Esophagus muscularis mucosa (tissue), 4 donors: ENCODE data around the gene NLRP3. TPM values are rescaled to one million over a fixed set of nuclear protein-coding genes. Genes with fewer than 3 reads are reported as not detected.

Source experiments
- DNase-seq: peaks from one replicate; pipeline ENCODE4 v3.0.0-alpha.2; 2017; ENCODE audit errors: extremely low spot score
- H3K27ac ChIP-seq, 4 donors: fragments of 200-600 bp; sonication (generic); replicated peaks in 1 of 4; 1 replicate in 3 of 4; 2 replicates in 1 of 4; pipeline ENCODE4 v1.5.1; 2016 to 2019; ENCODE audit warnings: mild to moderate bottlenecking in 1 of 4
- H3K27me3 ChIP-seq, 4 donors: fragments of 200-600 bp; sonication (generic); one replicate each; pipeline versions ENCODE4 v1.5.1 to v1.6.0; 2016 to 2019
- H3K36me3 ChIP-seq, 4 donors: fragments of 200-600 bp; sonication (generic); one replicate each; pipeline ENCODE4 v1.5.1; 2016 to 2019
- H3K4me1 ChIP-seq, 4 donors: fragments of 200-600 bp; sonication (generic); one replicate each; pipeline ENCODE4 v1.5.1; 2016 to 2019
- H3K4me3 ChIP-seq, 4 donors: fragments of 200-600 bp; sonication (generic); 1 replicate in 2 of 4; 2 replicates in 2 of 4; pipeline ENCODE4 v1.5.1; 2016 to 2019; ENCODE audit warnings: mild to moderate bottlenecking in 4 of 4, moderate library complexity in 1 of 4
- H3K9me3 ChIP-seq, 4 donors: fragments of 200-600 bp; sonication (generic); 1 replicate in 3 of 4; 2 replicates in 1 of 4; pipeline ENCODE4 v1.5.1; 2016 to 2019
- EP300 ChIP-seq: sonication (generic); formaldehyde crosslinking; IDR thresholded peaks from one replicate; pipeline ENCODE4 v1.6.1; 2017; ENCODE audit warnings: antibody characterized with exemption
- POLR2A ChIP-seq: fragments of 450-650 bp; IDR thresholded peaks from one replicate; pipeline ENCODE4 v1.6.1; 2017; ENCODE audit warnings: antibody characterized with exemption, moderate library complexity, mild to moderate bottlenecking, low read depth
- POLR2AphosphoS5 ChIP-seq, 2 donors: sonication (generic); formaldehyde crosslinking; IDR thresholded peaks; one replicate each; pipeline ENCODE4 v1.6.1; 2017; ENCODE audit warnings: antibody characterized with exemption in 2 of 2
- WGBS: methylation state at CpG from one replicate; pipeline ENCODE4 v1.1.5; 2018; 5-methylcytosine and 5-hydroxymethylcytosine counted together
- intact Hi-C: fragments of 100-400 bp; cut with DNase I; formaldehyde crosslinking; loops from one replicate; pipeline ENCODE4 v1.15.1; 2023
- total RNA-seq, 4 donors: library from RNA; depleted of rRNA; stranded (reverse); fragments of >200 nt; gene quantifications; one replicate each; pipeline versions ENCODE4 v1.1.0 to v1.2.1, GENCODE V29; 2016
- TF ChIP-seq, protein P1 (sequence below), 3 experiments: fragments of 200-600 bp in 2 of 3; fragments of 450-650 bp in 1 of 3; sonication (generic) in 2 of 3; IDR thresholded peaks; one replicate each; pipeline ENCODE4 v1.5.1; 2017 to 2019; ENCODE audit warnings: antibody characterized with exemption in 3 of 3, mild to moderate bottlenecking in 2 of 3, moderate library complexity in 1 of 3

NLRP3 gene
- total RNA-seq, 4 donors from 2014 or later, result 1.3 to 4.5 (median 1.6) TPM

DNA sequence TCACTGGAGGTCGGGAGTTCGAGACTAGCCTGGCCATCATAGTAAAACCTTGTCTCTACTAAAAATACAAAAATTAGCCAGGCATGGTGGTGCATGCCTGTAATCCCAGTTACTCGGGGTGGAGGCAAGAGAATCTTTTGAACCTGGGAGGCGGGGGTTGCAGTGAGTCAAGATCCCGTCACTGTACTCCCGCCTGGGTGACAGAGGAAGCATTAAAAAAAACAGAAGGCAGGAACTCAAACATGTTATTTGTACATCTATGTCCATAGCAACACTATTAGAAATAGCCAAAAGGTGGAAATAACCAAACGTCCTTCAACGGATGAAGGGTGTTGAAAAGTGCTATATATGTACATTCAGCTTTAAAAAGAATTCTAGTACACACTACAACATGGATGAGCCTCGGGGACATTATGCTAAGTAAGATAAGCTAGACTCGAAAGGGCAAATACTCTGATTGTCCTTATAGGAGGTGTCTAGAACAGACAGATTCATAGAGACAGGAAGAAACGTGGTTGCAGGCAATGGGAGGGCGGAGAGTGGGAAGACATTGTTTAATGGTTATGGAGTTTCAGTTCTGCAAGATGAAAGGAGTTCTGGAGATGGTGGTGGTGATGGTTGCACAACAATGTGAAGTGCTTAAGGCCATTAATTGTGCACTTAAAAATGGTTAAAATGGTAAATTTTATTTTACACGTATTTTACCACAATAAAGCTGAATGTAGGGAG is 19.2 kb downstream of the NLRP3 start:
- no peak for DNase-seq
- Histone ChIP-seq H3K4me1 (no peaks in the 10 kb centered on the region), H3K36me3 (no peaks in the 10 kb centered on the region), H3K9me3 (no peaks in the 10 kb centered on the region), H3K4me3 (no peak overlapping the region), H3K27me3 (no peaks in the 10 kb centered on the region), H3K27ac (no peak overlapping the region)
- intact Hi-C loops, result no loop called here
- WGBS, result 69% methylated on average over 13 of the region's 13 CpGs
- TF ChIP-seq, protein P1, sequence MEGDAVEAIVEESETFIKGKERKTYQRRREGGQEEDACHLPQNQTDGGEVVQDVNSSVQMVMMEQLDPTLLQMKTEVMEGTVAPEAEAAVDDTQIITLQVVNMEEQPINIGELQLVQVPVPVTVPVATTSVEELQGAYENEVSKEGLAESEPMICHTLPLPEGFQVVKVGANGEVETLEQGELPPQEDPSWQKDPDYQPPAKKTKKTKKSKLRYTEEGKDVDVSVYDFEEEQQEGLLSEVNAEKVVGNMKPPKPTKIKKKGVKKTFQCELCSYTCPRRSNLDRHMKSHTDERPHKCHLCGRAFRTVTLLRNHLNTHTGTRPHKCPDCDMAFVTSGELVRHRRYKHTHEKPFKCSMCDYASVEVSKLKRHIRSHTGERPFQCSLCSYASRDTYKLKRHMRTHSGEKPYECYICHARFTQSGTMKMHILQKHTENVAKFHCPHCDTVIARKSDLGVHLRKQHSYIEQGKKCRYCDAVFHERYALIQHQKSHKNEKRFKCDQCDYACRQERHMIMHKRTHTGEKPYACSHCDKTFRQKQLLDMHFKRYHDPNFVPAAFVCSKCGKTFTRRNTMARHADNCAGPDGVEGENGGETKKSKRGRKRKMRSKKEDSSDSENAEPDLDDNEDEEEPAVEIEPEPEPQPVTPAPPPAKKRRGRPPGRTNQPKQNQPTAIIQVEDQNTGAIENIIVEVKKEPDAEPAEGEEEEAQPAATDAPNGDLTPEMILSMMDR (IDR thresholded peaks at IDR 0.05), result no peak
- TF ChIP-seq POLR2AphosphoS5 (IDR thresholded peaks at IDR 0.05), result no peak
- no peak for TF ChIP-seq EP300
- TF ChIP-seq POLR2A, result no peak

DNA sequence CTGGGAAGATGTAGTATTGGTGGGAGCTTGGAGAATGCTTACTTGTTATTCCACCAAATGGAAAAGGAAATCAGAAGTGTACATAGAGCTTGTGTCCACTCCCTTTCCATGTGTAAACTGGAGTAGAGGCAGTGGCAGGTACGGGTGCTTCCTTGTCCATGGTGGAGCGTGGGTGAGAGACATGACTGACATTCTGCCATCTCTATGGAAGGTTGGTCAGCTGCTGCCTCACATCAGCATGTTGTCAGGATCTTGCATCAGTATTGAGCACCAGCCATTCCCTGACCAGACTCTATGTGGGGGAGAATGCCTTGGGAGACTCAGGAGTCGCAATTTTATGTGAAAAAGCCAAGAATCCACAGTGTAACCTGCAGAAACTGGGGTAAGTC is 19.8 kb downstream of the NLRP3 start:
- Histone ChIP-seq H3K27ac (no peak overlapping the region), H3K36me3 (no peaks in the 10 kb centered on the region), H3K9me3 (no peaks in the 10 kb centered on the region), H3K4me1 (no peaks in the 10 kb centered on the region), H3K4me3 (no peak overlapping the region), H3K27me3 (no peaks in the 10 kb centered on the region)
- no peak for DNase-seq
- intact Hi-C loops, result no loop called here
- WGBS, result 85% methylated on average over 3 of the region's 3 CpGs
- no peak for TF ChIP-seq EP300
- no peak for TF ChIP-seq POLR2A
- no peak for TF ChIP-seq POLR2AphosphoS5 (IDR thresholded peaks at IDR 0.05)
- TF ChIP-seq, protein P1 (IDR thresholded peaks at IDR 0.05), result no peak

DNA sequence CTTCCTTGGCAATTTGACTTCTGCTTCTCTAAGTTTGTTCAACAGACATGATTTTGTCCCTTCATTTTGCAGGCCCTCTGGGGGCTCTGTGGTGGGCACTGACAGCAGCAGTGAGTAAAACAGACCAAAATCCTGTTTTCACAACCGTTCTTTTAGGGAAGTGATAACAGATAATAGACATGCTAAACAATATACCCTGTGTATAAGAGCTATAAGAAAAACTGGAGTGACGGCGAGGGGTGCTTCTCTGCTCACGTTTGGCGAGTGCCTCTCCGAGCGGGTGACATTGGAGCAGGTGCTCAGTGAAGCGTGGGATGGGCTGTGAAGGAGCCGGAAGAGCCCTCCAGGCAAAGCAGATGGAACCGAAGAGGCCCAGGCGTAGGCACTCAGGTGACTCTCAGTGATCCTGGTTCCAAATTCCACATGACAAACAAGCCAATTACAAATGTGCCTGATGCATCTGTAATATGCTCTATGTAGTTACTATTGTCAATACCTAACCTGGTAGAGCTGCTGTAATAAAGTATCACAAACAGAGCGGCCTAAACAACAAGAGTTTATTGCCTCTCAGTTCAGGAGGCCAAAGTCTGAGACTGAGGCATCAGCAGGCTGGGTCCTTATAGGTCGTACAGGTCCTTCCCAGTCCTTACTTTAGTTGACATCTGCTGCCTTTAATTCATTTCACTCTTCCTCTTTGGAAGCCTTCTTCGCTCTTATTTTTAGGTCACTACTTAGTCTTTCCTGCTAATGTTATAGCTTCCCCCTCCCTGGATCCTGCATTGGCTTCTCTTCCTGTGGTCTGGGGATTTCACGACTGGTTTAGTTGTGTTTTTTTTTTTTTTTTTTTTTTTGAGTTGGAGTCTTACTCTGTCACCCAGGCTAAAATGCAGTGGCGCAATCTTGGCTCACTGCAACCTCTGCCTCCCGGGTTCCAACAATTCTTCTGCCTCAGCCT is 21.9 kb downstream of the NLRP3 start:
- H3K36me3 ChIP-seq, result no peaks in the 10 kb centered on the region
- no peak overlapping the region for H3K27ac ChIP-seq
- H3K9me3 ChIP-seq, result no peaks in the 10 kb centered on the region
- no peaks in the 10 kb centered on the region for H3K27me3 ChIP-seq
- 78% methylated on average over 16 of the region's 17 CpGs for WGBS
- TF ChIP-seq POLR2AphosphoS5 (IDR thresholded peaks at IDR 0.05) (no peak), POLR2A (no peak), EP300 (no peak)
- TF ChIP-seq, protein P1 (IDR thresholded peaks at IDR 0.05), result no peak
- DNase-seq, result no peak
- no peak overlapping the region for H3K4me3 ChIP-seq
- H3K4me1 ChIP-seq, result no peaks in the 10 kb centered on the region
- intact Hi-C loops, result no loop called here

DNA sequence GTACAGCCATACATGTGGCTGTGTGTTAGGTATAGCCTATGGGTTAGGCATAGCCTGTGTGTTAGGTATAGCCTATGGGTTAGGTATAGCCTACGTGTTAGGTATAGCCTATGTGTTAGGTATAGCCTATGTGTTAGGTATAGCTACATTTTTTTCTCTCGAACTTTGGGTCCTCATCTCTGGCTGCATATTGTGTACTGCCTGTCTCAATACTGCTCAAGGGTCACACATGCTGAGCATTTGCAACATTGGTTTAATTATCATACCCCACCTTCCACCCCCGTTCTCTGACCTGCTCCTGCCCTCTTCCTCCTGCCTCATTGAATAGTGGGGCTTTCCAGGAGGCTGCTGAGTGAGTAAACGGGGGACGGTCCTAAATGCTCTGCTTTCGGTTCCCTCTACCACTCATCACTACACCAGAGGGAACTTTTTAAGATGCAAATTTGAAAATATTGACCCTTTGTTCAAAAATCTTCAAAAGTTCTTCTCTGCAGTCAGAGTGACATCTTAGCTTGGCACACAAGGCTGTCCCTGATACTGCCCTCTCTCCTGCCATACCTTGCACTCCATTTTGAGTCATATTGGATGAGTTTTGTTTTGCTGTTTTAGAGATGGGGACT is 24.1 kb downstream of the NLRP3 start:
- TF ChIP-seq, protein P1 (IDR thresholded peaks at IDR 0.05), result no peak
- no peaks in the 10 kb centered on the region for H3K9me3 ChIP-seq
- no peak for DNase-seq
- intact Hi-C loops, result no loop called here
- no peak overlapping the region for H3K27ac ChIP-seq
- H3K4me3 ChIP-seq, result no peak overlapping the region
- 66% methylated on average over 6 of the region's 6 CpGs for WGBS
- no peaks in the 10 kb centered on the region for H3K36me3 ChIP-seq
- H3K4me1 ChIP-seq, result no peaks in the 10 kb centered on the region
- H3K27me3 ChIP-seq, result peaks cover 0 to 4% (median 0%) of the 10 kb centered on the region in 4 donors
